Spinal cord (tissue), 10 donors: ENCODE data around the gene MTMR4. TPM values are rescaled to one million over a fixed set of nuclear protein-coding genes. Genes with fewer than 3 reads are reported as not detected.

ENCODE experiments used
- DNase-seq, 6 donors: peaks; one replicate each; pipeline versions ENCODE4 v3.0.0 to v3.0.0-alpha.2; 2013 to 2015; ENCODE audit warnings: low spot score in 6 of 6, low read depth in 4 of 6
- H3K27ac ChIP-seq: one replicate; pipeline ENCODE4 v1.5.1; 2013; ENCODE audit warnings: low read depth, low read length, control low read depth
- H3K27me3 ChIP-seq: one replicate; pipeline ENCODE4 v1.6.1; 2013; ENCODE audit warnings: low read length; ENCODE audit not compliant: control insufficient read depth, insufficient read depth
- H3K36me3 ChIP-seq: one replicate; pipeline ENCODE4 v1.6.1; 2013; ENCODE audit warnings: low read length; ENCODE audit not compliant: control insufficient read depth, insufficient read depth
- H3K4me1 ChIP-seq: one replicate; pipeline ENCODE4 v1.6.1; 2013; ENCODE audit warnings: low read length; ENCODE audit not compliant: control insufficient read depth, insufficient read depth
- H3K4me3 ChIP-seq: one replicate; pipeline ENCODE4 v1.5.1; 2013; ENCODE audit warnings: low read depth, low read length, control low read depth
- H3K9me3 ChIP-seq: one replicate; pipeline ENCODE4 v1.6.1; 2013; ENCODE audit warnings: low read length; ENCODE audit not compliant: control insufficient read depth, insufficient read depth
- WGBS: methylation state at CpG from one replicate; pipeline ENCODE4 v1.1.5; 2013; ENCODE audit warnings: missing lambda C conversion rate; ENCODE audit not compliant: insufficient coverage; 5-methylcytosine and 5-hydroxymethylcytosine counted together
- polyA plus RNA-seq, 2 donors: library from polyadenylated mRNA; unstranded; fragments of 120-200 nt; gene quantifications; one replicate each; pipeline ENCODE4 v1.2.1, GENCODE V29; 2013; ENCODE audit not compliant: insufficient read length in 2 of 2
- total RNA-seq, 2 donors: library from RNA; depleted of rRNA in 1 of 2; stranded (reverse); fragments of 120-200 nt in 1 of 2; fragments of >200 nt in 1 of 2; gene quantifications; one replicate each; pipeline versions ENCODE4 v1.2.3 to v1.2.4, GENCODE V29; 2013 to 2014
- donor health status: healthy.

MTMR4 gene
- total and polyA plus RNA-seq, 4 donors: 54.2 to 76.1 (median 70.0) TPM

DNA sequence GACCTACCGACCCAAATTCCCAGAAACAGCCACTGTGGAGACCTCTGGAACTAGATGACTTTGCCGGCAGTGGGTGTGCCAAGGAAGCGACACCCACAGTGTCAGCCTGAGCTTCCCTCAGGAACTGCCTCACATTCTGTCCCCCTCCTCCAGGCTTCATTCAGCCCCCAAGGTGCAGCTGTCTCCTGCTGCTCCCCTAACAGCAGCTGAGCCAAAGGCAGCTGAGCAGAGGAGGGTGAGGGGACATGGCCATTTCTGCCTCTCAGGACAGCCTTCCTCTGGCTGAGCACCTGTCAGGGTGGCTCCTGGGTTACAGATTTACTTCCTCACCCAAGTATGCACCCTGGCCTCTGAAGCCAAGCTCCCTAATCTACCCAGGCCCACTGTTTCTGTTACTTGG, 22.1 kb upstream of the MTMR4 start:
- H3K4me1 ChIP-seq: peaks cover 28% of the 10 kb centered on the region
- WGBS: 75% methylated on average over 3 of the region's 3 CpGs
- no peak overlapping the region for H3K27ac ChIP-seq
- no peaks in the 10 kb centered on the region for H3K9me3 ChIP-seq
- no peak for DNase-seq
- no peaks in the 10 kb centered on the region for H3K36me3 ChIP-seq
- no peak overlapping the region for H3K4me3 ChIP-seq
- no peaks in the 10 kb centered on the region for H3K27me3 ChIP-seq

DNA sequence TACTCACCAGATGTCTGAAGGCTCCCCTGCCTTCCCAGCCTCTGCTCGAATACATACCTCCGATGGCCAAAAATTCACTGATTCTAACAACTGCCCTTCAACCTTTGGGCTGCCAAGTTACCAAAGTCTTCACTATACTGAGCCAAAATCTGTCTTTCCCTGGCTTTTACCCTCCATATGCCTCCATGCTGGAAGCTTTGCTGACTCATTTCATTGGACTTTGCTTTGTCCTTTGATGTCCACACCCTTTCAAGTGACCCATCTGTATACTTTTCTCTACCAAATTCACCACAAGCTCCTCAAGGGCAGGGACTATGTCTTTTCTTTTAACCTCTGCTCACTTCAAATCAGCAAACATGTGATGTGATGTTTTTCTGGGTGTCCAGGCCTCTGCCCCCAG, 21.0 kb upstream of the MTMR4 start:
- Histone ChIP-seq H3K27ac (no peak overlapping the region), H3K4me3 (no peak overlapping the region), H3K4me1 (peaks cover 39% of the 10 kb centered on the region), H3K9me3 (no peaks in the 10 kb centered on the region), H3K27me3 (no peaks in the 10 kb centered on the region), H3K36me3 (no peaks in the 10 kb centered on the region)
- WGBS: 97% methylated on average over 2 of the region's 2 CpGs
- DNase-seq: no peak

DNA sequence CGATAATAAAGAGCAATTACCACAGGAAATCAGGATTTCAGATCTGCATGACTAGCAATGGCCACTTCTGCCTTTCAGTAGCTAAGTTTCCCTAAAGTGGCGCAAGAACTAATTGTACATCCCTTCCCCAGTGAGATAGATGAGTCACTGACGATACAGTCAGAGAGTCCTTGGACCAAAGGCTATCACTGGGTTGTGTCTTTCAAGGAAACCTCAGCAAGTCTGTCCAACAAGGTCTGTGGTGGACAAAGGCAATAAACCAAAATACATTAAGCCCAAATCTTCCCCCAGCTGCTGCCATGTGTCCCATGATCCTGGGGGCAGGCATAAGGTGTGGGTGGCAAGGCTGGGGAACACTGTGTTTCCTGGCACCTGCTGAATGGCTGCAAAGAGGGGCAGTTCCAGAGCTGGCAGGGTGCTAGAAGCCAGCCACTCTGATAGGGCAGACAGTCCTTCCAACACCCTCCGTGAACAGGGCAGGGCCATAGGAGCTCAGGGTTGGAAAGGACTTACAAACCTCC, 20.5 kb upstream of the MTMR4 start:
- Histone ChIP-seq H3K36me3 (no peaks in the 10 kb centered on the region), H3K27ac (no peak overlapping the region), H3K4me1 (peaks cover 42% of the 10 kb centered on the region), H3K4me3 (no peak overlapping the region), H3K27me3 (no peaks in the 10 kb centered on the region), H3K9me3 (no peaks in the 10 kb centered on the region)
- no peak for DNase-seq
- WGBS: 86% methylated on average over 4 of the region's 4 CpGs

DNA sequence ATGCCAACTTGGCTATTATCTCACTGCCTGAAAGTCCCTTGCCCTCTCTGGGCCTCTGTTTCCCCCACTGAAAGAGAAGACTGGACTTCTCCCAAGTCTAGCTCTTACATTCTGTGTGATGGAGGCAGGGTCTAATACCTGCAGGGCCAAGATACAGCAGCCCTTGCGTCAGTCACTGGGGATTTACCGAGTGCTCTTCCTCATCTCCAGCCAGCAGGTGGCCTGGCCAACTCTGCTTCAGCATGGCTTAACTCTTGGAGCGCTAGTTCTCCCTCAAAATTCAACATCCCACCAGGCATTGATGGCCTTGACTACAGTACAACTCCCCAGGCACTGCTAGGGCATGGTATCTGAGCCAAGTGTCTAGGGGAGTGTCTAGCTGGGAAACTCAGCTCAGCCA, 19.9 kb upstream of the MTMR4 start:
- Histone ChIP-seq H3K27me3 (no peaks in the 10 kb centered on the region), H3K9me3 (no peaks in the 10 kb centered on the region), H3K4me3 (no peak overlapping the region), H3K4me1 (peaks cover 43% of the 10 kb centered on the region), H3K36me3 (no peaks in the 10 kb centered on the region), H3K27ac (no peak overlapping the region)
- no peak for DNase-seq
- WGBS: 70% methylated on average over 3 of the region's 3 CpGs

DNA sequence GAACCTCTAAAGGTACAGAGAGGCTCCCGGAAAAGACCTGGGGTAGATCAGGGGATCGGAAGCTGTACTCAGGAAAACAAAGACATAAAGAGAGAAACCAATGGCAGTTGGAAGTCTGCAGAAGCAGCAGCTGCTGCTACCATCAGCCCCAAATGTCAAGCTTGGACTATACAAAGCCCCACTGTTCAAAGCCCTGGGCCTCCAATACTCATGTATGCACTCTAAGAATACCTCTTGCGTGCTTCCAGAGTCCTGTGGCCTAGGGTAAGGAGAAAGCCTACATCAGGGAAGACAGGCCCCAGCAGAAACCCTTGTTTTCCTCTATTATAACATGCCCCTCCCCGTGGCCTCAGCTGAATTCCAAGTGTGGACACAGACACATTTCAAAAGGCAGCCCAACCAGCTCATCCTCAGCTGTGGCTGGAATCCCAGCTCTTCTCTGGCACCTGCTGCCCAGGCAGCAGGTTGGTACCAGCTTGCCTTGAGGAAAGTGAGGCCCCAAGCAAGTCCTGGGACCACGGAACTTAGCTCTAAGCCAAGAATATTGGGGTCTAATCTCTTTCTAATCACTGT, 19.3 kb upstream of the MTMR4 start:
- no peak overlapping the region for H3K4me3 ChIP-seq
- no peaks in the 10 kb centered on the region for H3K36me3 ChIP-seq
- no peaks in the 10 kb centered on the region for H3K9me3 ChIP-seq
- no peak for DNase-seq
- peaks cover 49% of the 10 kb centered on the region for H3K4me1 ChIP-seq
- no peak overlapping the region for H3K27ac ChIP-seq
- H3K27me3 ChIP-seq: no peaks in the 10 kb centered on the region
- WGBS: 82% methylated on average over 4 of the region's 5 CpGs

DNA sequence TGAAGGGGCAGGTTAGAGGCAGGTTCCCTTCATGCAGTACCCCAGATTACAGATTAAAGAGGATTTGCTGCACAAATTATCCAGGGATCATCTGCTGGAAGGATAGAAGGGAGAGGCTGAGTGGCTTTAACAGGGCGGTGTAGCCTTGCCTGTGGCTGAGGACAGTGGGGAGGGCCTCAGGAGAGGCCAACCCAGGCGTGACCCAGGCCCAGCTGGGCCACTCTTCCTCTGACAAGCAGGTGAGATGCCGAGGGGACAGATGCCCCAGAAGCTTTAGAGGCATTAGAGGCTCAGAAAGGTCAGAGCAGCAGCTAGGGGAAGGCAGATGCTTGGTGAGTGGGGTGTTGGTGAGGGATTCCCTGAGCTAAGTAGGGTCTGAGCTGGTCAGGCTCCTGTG, 18.1 kb upstream of the MTMR4 start:
- Histone ChIP-seq H3K27me3 (no peaks in the 10 kb centered on the region), H3K4me1 (peaks cover 57% of the 10 kb centered on the region), H3K27ac (no peak overlapping the region), H3K36me3 (no peaks in the 10 kb centered on the region), H3K9me3 (no peaks in the 10 kb centered on the region), H3K4me3 (no peak overlapping the region)
- 70% methylated on average over 3 of the region's 3 CpGs for WGBS
- DNase-seq: no peak

DNA sequence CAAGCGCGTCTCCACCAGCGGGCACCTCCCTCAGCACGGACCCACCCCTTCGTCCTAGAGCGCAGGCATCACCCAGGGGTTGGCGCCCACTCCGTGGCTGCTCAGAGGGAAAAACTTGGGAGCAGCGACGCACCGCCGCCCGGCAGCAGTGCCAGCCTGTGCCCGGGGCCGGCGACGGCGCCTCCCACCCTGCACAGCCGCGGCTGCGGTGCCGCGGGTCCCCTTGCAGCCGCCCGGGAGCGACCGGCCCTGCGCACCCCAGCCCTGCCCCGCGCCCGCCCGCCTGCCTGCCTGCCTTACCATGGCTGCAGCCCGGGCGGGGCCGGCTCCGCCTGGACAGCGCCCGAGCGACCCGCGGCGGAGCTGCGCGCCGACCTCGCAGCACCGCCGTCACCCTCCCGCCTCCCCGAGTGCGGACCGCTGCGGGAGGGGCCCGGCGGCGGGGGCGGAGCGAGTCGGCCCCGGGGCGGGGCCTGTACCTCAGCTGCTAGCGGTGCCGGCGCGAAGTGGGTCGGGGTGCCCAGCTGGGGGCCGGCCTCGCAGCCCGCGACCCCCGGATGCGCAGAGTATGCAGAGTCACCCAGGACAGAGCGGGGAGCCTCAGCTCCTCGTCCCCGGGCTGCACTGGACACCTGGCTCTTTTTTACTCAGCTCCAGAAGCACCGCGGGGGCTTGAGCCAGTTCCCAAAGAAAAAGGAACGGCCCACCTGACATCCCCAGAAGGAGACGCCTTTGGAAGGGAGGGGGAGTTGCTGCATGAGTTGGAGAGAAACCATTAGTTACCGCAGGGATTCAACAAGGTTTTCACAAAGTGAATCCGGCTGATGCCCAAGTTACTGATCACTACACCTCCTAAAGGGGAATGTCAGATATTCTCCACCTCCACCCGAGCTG, 17.5 kb upstream of the MTMR4 start:
- no peak overlapping the region for H3K27ac ChIP-seq
- H3K27me3 ChIP-seq: no peaks in the 10 kb centered on the region
- under 1% methylated on average over 78 of the region's 82 CpGs for WGBS
- peak in 3 of 6 donors; percentile 33 to 79 (median 79) for DNase-seq
- H3K9me3 ChIP-seq: no peaks in the 10 kb centered on the region
- H3K4me3 ChIP-seq: peak overlapping the region; percentile 42
- H3K36me3 ChIP-seq: peaks cover 2% of the 10 kb centered on the region
- H3K4me1 ChIP-seq: peaks cover 60% of the 10 kb centered on the region

DNA sequence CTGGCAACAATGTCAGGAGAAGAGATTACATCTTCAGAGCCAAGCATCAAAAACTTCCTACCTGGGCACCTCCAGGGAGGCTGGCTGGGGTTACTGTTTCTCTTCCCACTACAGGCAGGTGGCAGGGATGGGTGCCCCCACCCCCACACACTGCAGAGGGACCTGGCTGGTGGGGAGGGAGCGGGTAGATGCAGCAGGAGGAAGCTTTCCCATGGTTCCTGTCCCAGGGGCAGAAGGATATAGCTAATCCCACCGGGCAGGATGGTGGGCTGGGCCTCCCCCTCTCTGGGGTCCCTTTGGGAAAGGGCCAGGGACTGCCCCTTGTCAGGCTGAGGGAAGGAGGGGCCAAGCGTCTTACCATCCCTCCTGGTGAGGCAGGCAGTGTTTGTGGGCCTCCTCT, 16.7 kb upstream of the MTMR4 start:
- no peak for DNase-seq
- Histone ChIP-seq H3K4me3 (peak overlapping the region; percentile 42), H3K27ac (no peak overlapping the region), H3K27me3 (no peaks in the 10 kb centered on the region), H3K36me3 (peaks cover 9% of the 10 kb centered on the region), H3K4me1 (peaks cover 63% of the 10 kb centered on the region), H3K9me3 (no peaks in the 10 kb centered on the region)
- 42% methylated on average over 3 of the region's 3 CpGs for WGBS

DNA sequence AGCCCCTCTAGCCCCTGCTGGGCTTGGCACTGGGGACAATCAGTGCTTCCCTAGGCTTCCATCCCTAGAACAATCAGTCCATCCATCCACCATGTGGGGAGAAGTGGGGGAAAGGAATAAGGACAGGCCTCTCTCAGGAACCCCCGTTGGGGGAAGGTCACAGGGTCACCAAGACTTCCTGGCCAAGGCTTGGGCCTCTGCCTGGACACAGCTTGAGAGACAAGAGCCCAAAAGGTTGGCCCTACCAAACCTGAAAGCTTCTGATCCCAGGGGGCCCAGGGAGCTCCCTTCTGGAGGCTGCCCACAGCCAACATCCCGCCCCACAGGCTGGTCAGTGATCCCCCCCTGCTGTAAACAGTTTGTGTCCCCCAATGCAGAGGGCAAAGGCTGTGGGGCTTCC, 16.2 kb upstream of the MTMR4 start:
- Histone ChIP-seq H3K4me3 (no peak overlapping the region), H3K27me3 (no peaks in the 10 kb centered on the region), H3K27ac (peak overlapping the region; percentile 4), H3K9me3 (no peaks in the 10 kb centered on the region), H3K36me3 (peaks cover 10% of the 10 kb centered on the region), H3K4me1 (peaks cover 63% of the 10 kb centered on the region)
- 30% methylated on average over 2 of the region's 2 CpGs for WGBS
- peak in 1 of 6 donors; percentile 33 for DNase-seq

DNA sequence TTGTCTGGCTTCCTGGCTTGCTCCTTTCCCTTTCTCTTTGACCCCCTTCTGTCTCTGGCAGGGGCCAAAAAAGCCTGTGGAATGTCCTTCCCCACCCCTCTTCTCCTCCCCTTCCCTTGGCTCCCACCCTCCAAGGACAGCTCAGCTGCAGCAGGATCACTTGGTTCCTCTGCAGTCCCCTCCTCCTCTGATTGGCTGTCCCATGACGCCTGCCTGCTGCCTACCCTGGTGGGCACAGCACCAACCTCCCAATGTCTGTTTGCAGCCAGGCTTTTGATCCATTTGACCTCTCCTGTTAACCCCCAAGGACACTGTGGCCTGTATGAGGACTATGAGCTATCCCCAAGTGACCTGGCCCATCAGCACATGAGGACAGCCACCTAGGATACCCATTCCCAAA, 14.8 kb upstream of the MTMR4 start:
- WGBS: 11% methylated on average over 1 of the region's 1 CpG
- no peak overlapping the region for H3K4me3 ChIP-seq
- no peak for DNase-seq
- H3K4me1 ChIP-seq: peaks cover 59% of the 10 kb centered on the region
- H3K36me3 ChIP-seq: peaks cover 14% of the 10 kb centered on the region
- H3K27ac ChIP-seq: no peak overlapping the region
- H3K27me3 ChIP-seq: no peaks in the 10 kb centered on the region
- no peaks in the 10 kb centered on the region for H3K9me3 ChIP-seq
